ENCODE data around the gene QTRT2.

The QTRT2 gene

DNA sequence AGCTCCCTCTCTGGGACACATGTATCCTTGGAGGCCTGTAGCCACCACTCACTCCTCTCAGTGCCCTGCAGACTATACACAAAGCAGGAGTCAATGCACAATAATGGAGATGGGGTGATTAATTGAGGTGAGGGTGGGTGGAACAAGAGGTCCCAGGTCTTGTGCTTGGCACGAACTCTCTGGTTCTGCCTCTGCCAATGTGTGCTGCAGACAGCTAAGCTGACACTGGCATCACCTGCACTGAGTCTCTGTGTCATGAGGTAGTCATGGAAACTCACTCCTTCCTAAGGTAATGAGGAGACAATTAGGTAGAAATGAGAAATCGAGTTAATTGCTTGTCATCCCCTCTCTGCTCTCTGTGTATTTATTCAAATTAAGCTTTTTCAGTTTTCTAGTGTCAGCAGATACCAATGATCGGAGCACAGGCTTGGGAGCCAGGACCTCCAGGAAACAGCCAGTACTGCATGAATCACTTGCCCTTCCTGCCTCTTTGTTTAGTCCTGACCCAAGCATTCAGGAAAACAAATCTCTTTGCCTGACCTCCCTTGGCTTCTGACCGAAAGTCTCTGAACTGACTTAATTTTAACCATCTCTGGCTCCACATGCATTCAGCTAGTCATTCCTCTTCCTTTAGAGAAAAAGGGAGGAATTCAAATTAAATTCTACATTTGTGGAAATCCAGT, 65.6 kb downstream of the QTRT2 start:
- DNase-seq (ENCODE audit: low read depth) = no peak

DNA sequence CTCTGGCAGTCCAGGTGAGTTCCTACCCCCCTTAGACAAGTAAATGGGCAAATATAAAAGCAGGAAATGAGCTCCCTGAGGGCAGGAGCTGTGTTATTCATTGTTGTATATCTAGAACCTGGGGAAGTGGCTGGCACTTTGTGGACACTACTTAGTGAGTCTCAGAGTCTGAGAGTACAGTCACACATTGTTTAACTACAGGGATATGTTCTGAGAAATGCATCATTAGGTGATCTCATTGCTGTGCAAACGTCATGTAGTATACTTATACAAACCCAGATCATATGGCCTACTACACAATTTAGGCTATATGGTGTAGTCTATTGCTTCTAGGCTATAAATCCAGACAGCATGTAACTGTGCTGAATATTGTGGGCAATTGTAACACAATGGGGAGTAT, 69.9 kb downstream of the QTRT2 start:
- no peak for DNase-seq (ENCODE audit: low read depth)

GRCh38 chr3:114127517-114127916, 71.0 kb downstream of the QTRT2 start:
- no peak for DNase-seq (ENCODE audit: low read depth)

- DNase-seq (ENCODE audit: low read depth) = no peak
These were observed 71.7 kb downstream of the QTRT2 start for GRCh38 chr3:114128231-114128630.

DNA sequence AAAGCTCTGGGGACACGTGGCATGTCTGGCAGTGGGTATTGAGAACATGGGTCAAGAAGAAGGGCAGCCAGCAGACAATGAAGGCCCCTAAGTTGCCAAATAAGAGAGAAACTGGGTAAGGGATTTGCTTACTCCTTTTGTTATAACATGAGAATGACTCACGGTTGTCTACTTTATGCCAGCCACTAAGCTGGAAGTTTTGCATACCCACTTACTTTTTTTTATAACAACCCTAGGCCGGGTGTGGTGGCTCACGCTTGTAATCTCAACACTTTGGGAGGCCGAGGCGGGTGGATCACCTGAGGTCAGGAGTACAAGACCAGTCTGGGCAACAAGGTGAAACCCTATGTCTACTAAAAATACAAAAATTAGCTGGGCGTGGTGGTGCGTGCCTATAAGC, 72.3 kb downstream of the QTRT2 start:
- no peak for DNase-seq (ENCODE audit: low read depth)

- DNase-seq (ENCODE audit: low read depth) = no peak
These were observed 76.0 kb downstream of the QTRT2 start for GRCh38 chr3:114132500-114132899.

- no peak for DNase-seq (ENCODE audit: low read depth)
These were observed 77.4 kb downstream of the QTRT2 start for GRCh38 chr3:114133947-114134346.

All from HS-27A (cell line).